Fibroblast of gingiva (primary cell): ENCODE measurements around the gene SEMA5A.

Experiments
- DNase-seq: peaks from one replicate; pipeline ENCODE4 v3.0.0-alpha.2; 2011; ENCODE audit warnings: low read depth

The SEMA5A gene

GRCh38 chr5:9545992-9546851 is at the start of gene SEMA5A:
Gene SEMA5A, minus strand, starts transcription at chr5:9546075. Its CDS starts 166,129 bp downstream, at chr5:9379946.
- peak; percentile 80 for DNase-seq

DNA sequence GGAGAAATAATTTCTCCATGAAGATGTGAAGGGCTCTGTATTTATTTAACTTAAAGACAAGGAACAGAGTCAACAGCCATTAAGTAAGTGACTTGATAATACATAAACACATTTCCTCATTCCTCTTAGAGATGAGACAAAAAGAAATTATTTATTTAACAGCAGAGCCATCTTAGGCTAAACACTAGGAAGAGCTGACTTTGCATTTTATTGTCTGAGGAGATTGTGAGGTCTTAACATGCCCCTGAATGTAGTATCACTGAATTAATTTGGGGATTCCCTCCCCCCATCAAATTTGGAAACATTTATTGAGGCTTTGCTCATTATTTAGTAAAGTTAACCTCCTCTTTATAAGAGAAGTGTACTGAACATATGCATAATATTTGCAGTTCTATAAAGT is 49.0 kb upstream of the SEMA5A start:
- no peak for DNase-seq

DNA sequence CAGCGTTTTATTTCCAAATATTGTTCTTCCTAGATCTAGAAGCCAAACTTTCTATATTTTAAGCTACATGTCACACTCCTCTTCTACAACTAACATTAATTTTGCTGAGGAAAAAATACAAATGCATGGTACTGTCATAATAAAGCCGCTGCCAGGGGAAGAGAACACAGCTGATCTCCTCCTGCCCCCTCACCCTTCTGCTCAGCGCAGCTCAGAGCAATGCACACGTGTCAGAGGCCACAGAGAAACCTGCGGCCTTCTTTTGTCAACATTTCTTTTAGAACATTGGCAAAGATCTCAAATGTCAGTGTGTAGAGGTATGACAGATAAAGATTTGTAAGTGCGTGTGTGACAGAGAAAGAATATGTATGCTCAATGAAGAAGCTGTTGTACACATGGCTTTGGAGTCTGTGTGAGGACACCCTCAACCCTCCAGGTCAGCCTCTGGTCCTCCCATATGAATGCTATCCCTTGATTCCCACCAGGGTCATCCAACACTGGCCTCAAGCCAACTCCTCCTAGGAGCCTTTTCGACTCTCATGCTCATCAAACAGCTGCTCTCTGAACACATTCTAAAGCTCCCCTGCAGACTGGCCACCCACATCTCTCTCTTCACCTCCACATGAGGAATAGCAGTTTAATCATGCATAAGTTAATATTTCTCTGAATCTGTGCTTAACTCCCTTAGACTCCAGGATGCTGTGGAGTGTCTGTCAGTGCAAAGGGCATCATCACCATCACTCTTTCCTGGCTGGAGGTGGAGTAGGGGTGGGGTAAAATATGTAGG is 43.4 kb upstream of the SEMA5A start:
- no peak for DNase-seq

DNA sequence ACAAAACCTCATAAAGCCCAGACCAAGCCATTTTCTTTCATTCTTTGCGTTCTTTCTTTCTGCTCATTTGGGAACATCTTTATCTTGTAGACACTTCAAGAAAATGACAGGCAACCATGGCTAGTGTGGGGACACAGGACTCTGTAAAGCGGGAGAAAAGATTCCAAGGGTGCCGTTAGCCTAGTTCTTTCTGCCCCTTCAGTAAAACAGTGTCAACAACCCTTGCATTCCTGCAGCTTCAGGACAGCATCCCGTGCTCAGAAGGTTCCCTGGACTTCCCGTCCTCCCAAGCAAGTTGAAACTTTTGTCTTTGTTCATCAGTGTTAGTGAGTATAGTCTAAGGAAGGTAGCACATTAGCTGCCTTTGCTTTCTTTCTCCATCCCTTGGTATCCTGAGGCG is 42.4 kb upstream of the SEMA5A start:
- DNase-seq: no peak

DNA sequence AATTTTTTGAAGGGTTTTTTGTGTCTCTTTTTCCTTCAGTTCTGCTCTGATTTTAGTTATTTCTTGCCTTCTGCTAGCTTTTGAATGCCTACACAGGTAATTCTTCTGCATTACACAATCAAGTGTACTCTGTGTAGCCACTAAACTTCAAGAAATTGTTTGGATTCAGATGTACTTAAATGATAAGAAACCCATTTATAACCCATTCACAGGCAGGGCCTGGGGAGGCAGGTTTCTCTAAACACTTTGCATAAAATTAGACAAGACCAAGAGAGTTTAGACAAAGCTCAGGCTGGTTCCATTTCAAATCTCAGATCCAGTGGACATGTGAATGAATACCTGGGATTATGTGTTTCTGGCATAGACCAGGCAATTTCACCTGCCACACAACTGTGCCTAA is 41.3 kb upstream of the SEMA5A start:
- DNase-seq: no peak

- DNase-seq: no peak
These were observed 36.5 kb upstream of the SEMA5A start for GRCh38 chr5:9582406-9582805.

GRCh38 chr5:9573796-9574195 is 27.9 kb upstream of the SEMA5A start:
- no peak for DNase-seq

GRCh38 chr5:9572246-9572645 is 26.4 kb upstream of the SEMA5A start:
- DNase-seq: no peak

DNA sequence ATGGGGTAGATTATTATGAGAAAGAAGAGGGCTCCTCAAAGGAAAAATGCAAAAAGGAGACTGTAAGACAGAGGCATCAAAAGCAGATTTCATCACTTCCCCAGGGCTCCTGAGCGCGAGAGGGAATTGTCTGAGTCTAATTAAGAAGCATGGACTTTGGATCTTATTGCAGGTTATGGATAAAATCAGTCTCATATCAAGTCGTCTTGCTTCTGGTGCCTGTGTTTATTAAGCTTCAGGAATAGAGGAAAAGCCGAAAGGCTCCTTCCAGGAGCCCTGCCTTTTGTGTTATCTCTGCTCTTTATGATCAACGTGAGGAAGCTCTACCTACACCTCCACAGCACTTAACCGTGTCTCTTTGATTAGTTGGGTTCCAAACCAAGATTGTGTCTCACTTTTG is 25.0 kb upstream of the SEMA5A start:
- no peak for DNase-seq

DNA sequence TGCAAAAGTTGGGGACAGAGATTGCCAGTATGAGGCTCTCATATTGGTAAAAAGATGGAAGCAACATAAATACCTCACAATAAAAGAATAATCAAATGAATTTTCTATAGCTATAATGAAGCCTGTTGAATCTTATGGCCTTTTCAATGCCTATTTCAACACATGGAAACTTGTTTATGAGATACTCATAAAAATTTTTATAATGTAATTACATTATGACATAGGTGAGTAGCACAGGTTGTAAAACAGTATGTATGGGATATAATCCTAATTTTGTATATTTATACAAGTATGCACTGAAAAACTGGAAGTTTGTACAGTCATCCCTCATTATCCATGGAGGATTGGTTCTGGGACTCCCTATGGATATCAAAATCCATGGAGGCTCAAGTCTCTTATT is 21.2 kb upstream of the SEMA5A start:
- DNase-seq: no peak

- DNase-seq: no peak
These were observed 18.9 kb upstream of the SEMA5A start for GRCh38 chr5:9564752-9565151.

- DNase-seq: no peak
These were observed 16.3 kb upstream of the SEMA5A start for GRCh38 chr5:9562141-9562540.

GRCh38 chr5:9559965-9560364 is 14.1 kb upstream of the SEMA5A start:
- DNase-seq: no peak

DNA sequence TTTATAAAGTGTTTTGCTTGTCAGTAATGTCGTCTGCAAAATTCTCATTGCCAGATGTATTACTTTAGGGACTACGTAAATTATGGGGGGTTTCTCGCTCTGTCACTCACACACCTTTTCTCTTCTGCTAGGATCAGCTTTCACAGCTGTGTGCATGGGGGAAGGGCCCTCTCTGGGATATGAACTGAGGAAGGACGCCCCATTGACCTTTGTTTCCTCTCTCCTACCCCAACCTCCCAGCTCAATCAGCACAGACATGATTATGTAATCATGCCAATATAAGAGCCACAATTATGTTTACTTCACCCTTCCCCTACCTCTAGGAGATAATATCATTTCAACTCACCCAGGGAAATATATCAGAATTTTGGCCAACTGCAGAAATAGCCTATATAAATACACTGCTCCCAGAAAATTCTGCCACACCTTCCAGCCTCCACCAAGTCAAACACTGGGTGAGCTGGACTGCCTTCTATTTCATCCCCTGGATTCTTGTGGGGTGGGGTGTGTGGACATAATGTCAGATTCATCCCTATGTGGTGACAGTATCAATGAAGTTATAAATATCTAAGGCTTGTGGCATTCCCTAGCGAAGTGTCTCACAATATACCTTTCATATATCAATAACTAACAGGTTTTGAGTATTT is 12.6 kb upstream of the SEMA5A start:
- DNase-seq: no peak

- no peak for DNase-seq
These were observed 11.8 kb upstream of the SEMA5A start for GRCh38 chr5:9557696-9558095.

GRCh38 chr5:9555961-9556360 is 10.1 kb upstream of the SEMA5A start:
- no peak for DNase-seq

DNA sequence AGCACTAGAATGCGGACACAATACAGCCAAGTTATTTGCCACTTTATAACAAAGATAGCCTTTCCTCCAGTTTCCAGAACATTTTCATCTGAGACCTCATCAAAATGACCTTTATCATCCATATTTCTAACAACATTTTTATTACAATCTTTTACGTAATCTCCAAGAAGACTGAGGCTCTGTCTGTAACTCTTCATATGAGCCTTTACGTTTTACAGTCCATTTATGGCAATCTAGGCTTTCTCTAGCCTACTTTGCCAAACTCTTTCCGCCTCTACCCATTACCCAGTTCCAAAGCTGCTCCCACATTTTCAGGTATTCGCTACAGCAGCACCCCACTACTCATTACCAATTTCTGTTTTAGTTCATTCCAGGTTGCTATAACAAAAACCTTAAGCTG is 8.2 kb upstream of the SEMA5A start:
- no peak for DNase-seq

DNA sequence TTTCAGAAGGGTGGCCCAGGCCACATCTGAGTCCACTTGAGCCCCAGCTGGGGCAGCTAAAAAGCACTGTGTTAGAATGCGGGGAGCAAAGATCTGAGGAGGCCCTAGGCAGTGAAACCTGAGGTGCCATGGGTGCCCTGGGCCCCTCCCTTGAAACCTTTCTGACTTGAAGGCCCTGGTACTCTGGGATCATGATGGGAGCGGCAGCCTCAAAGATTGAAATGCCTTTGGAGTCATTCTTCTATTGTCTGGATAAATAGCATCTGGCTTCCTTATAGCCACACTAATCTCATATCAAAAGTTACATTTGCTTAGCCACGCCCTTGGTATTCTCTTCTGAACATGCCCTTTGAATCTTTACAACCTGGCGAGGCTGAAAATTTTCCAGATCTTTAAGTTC is 7.7 kb upstream of the SEMA5A start:
- no peak for DNase-seq

- DNase-seq: no peak
These were observed 6.0 kb upstream of the SEMA5A start for GRCh38 chr5:9551567-9552537.

DNA sequence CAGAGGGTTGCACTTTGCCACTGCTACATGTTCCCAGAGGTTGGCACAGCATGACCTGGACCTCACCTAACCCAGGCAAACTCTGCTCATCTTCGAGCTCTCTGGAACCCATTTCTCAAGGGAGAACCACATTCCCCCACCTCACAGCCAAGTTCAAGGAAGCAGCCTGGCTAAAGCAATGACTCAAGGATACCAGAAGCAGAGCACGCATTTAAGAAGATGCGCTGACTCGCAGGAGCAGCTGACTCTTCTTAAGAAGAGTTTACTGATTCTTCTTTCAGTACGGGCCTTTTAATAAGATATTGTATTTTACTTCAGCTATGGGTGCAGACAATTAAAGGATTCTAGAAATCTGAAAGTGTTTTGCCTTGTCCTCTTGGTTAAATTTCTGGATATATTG is 4.1 kb upstream of the SEMA5A start:
- DNase-seq: no peak

- peak; percentile 91 for DNase-seq
These were observed 1.5 kb upstream of the SEMA5A start for GRCh38 chr5:9547122-9547947.
